ENCODE measurements around the gene PCDH8.

DNA sequence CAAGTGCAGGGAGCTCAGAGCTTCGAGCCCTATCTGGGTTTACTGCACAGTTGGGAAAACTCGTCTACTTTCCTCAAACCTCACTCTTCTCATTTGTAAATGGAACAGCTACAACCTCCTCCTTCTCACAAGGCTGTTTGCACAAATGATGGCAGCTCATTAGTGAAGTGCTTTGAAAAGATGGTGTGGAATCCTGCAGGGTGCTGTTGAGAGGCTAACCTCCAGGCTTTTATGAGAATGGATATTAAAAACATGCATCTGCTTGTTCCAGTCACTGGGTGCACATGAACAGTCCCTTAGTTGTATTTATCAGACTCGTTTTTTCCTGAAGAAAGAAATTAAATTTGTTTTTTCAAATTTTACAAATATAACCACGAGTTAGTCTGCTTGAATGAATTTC is 36.6 kb downstream of the PCDH8 start:
- TF ChIP-seq POLR2AphosphoS5 (IDR thresholded peaks at IDR 0.05; ENCODE audit: low read depth) (no peak), JUNB (IDR thresholded peaks at IDR 0.05; ENCODE audit: unreplicated experiment) (no peak), EZH2 (IDR thresholded peaks at IDR 0.05; ENCODE audit: low read depth, unreplicated experiment) (no peak), CTCF (conservative IDR thresholded peaks at IDR 0.05; ENCODE audit: low read depth in 2 of 2) (no peak), EZH2phosphoT487 (IDR thresholded peaks at IDR 0.05; ENCODE audit: unreplicated experiment) (no peak), REST (IDR thresholded peaks at IDR 0.05; ENCODE audit: unreplicated experiment) (no peak)
